GM19397 (cell line): ENCODE measurements around the gene LRIT3.

Source experiments
- ATAC-seq: cut with Tn5 transposase; IDR thresholded peaks from one replicate; pipeline ENCODE4 v1.9.1; 2021; ENCODE audit warnings: mild to moderate bottlenecking, moderate library complexity; ENCODE audit not compliant: unreplicated experiment

LRIT3 gene

GRCh38 chr4:109887071-109887470, 39.2 kb downstream of the LRIT3 start:
- ATAC-seq: no peak

GRCh38 chr4:109890076-109890475, 42.2 kb downstream of the LRIT3 start:
- ATAC-seq: no peak

GRCh38 chr4:109902559-109903251, 54.8 kb downstream of the LRIT3 start:
- no peak for ATAC-seq

DNA sequence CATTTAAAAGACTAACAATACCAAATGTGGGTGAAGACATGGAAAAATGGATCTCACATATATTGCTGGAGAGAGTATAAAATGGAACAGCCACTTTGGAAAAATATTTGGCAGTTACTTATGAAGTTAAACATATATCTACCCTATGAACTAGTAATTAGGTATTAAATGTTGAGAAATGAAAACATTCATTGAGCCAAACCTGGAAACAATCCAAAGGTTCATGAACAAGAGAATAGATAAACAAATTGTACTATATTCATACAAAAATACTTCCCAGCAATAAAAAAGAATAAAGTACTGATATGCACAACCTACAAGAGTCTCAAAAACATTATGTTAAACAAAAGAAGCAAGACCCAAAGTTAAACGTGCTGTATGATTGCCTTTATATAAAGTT, 60.8 kb downstream of the LRIT3 start:
- ATAC-seq: no peak

DNA sequence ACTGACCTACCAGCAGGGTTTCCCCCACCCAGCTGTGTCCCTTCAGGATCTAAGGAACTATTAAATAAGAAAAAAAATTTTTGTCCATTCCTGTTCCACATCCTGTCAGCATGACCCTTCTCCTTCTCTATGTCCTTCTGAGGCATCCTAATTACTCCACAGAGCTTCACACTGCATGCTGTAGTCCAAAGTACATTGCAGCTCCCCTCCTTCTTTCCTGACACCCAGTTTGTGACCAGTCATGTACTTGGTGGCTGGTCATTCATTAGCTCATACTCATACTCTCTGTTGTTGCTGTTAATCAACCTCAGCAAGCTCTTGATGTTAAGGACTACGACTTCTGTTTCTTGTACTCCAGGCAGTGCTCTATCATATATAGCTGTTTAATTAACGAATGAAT, 62.3 kb downstream of the LRIT3 start:
- ATAC-seq: no peak

DNA sequence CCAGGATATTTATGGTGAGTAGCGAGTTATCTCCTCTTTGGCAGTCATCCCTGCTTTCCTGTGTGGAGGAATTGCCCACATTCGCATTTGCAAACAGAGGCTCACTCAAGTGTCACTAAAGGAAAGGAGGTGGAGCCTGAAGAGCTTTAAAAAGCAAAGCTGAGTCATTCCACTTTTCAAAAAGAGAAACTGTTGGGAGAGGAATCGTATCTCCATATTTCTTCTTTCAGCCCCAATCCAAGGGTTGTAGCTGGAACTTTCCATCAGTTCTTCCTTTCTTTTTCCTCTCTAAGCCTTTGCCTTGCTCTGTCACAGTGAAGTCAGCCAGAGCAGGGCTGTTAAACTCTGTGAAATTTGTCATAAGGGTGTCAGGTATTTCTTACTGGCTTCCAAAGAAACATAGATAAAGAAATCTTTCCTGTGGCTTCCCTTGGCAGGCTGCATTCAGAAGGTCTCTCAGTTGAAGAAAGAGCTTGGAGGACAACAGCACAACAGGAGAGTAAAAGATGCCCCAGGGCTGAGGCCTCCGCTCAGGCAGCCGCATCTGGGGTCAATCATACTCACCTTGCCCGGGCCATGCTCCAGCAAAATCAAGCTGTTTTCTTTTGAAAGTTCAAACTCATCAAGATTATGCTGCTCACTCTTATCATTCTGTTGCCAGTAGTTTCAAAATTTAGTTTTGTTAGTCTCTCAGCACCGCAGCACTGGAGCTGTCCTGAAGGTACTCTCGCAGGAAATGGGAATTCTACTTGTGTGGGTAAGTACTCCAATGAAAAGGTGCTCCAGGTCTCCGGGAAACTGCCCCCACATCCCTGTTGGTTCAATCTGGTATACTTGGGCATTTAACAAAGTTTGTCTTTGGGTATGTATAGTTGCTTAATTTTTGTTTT, 65.0 kb downstream of the LRIT3 start, which contains the start of gene EGF:
EGF (plus strand) TSS at position 178 of the 890 bp plus-strand sequence; CDS start at position 631, 453 bp downstream.
- no peak for ATAC-seq

GRCh38 chr4:109913596-109914241, 65.8 kb downstream of the LRIT3 start:
- ATAC-seq: no peak

DNA sequence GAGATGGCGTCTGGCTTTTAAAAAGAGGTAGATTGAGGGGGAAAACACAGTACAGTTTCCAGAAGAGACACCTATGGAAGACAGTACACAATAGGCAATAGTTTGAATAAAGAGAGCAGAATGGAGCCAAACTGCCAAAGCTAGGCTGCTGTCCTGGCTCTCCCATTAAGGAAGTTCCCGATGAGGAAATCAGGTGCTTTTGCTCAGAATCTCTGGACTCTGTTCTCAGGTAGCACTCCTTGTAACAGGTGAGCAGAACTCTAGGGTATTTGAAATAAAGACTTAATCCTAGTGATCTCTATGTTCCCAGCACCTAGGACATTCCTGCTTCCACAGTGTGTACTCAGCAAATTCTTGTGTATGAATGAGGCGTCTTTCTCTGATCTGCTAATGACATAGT, 66.4 kb downstream of the LRIT3 start:
- no peak for ATAC-seq

GRCh38 chr4:109915385-109916026, 67.6 kb downstream of the LRIT3 start:
- ATAC-seq: no peak

GRCh38 chr4:109916027-109916409, 68.1 kb downstream of the LRIT3 start:
- no peak for ATAC-seq

DNA sequence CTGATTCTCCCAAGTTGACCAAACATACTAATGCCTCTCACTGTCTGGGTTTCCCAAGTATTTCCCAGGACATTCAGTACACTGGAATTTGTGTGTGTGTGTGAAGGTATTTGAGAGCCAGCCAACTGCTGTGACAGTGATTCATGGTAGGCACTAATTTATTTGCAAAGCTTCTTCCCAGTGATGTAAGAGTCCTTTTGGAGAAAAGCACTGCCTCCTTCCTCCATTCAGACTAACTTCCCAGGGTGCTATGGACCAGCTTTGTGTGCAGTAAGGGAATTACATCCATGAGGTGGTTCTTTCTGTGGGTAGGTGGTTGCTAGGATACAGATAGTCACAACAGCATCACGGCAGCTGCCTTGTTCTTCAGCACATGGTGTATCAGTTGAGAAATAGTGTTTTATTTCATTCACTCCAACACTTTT, 73.5 kb downstream of the LRIT3 start:
- no peak for ATAC-seq
